HepG2 (cell line): ENCODE measurements around the gene ZNF514. TPM values are rescaled to one million over a fixed set of nuclear protein-coding genes. Genes with fewer than 3 reads are reported as not detected.

ENCODE experiments used
- BHLHE40 ChIP-seq: IDR thresholded peaks from 2 replicates; pipeline ENCODE4 v1.6.1; 2011; ENCODE audit warnings: low read length, improper control_type of control experiment
- BRD4 ChIP-seq: sonication (generic); formaldehyde crosslinking; IDR thresholded peaks from 2 replicates; pipeline ENCODE4 v1.4.0; 2020; ENCODE audit warnings: missing genetic modification reagents
- CENPBD1 ChIP-seq: sonication (generic); formaldehyde crosslinking; IDR thresholded peaks from 2 replicates; pipeline ENCODE4 v1.8.0; 2022; ENCODE audit warnings: missing genetic modification reagents, low read depth, mild to moderate bottlenecking, borderline replicate concordance
- KDM5A ChIP-seq: fragments of 200-600 bp; sonication (generic); IDR thresholded peaks from 2 replicates; pipeline ENCODE4 v1.7.0; 2018; ENCODE audit warnings: antibody characterized with exemption, mild to moderate bottlenecking, low read length, borderline replicate concordance
- MAFF ChIP-seq: IDR thresholded peaks from 2 replicates; pipeline ENCODE4 v1.6.1; 2011; ENCODE audit warnings: low read depth, low read length, improper control_type of control experiment
- MTA3 ChIP-seq: sonication (generic); formaldehyde crosslinking; IDR thresholded peaks from 2 replicates; pipeline ENCODE4 v1.4.0; 2020; ENCODE audit warnings: missing genetic modification reagents
- NR1H2 ChIP-seq: sonication (generic); formaldehyde crosslinking; IDR thresholded peaks from 2 replicates; pipeline ENCODE4 v1.8.1; 2022; ENCODE audit warnings: low read depth, missing genetic modification reagents, borderline replicate concordance
- SIN3B ChIP-seq: fragments of 150-350 bp; IDR thresholded peaks from 2 replicates; pipeline ENCODE4 v1.6.1; 2014; ENCODE audit warnings: low read length
- SNAPC2 ChIP-seq: sonication (generic); formaldehyde crosslinking; IDR thresholded peaks from 2 replicates; pipeline ENCODE4 v1.8.1; 2022; ENCODE audit warnings: mild to moderate bottlenecking, missing genetic modification reagents
- TAF1 ChIP-seq: sonication (generic); formaldehyde crosslinking; IDR thresholded peaks from 2 replicates; pipeline ENCODE4 v1.4.0; 2020; ENCODE audit warnings: missing genetic modification reagents
- THRA ChIP-seq: sonication (generic); formaldehyde crosslinking; IDR thresholded peaks from 2 replicates; pipeline ENCODE4 v1.4.0; 2020; ENCODE audit warnings: missing genetic modification reagents, borderline replicate concordance
- YEATS2 ChIP-seq: sonication (generic); formaldehyde crosslinking; IDR thresholded peaks from 2 replicates; pipeline ENCODE4 v1.4.0; 2020; ENCODE audit warnings: missing genetic modification reagents, borderline replicate concordance
- ZBTB38 ChIP-seq: sonication (generic); formaldehyde crosslinking; IDR thresholded peaks from 2 replicates; pipeline ENCODE4 v1.5.1; 2020; ENCODE audit warnings: mild to moderate bottlenecking, missing genetic modification reagents
- ZBTB43 ChIP-seq: sonication (generic); formaldehyde crosslinking; conservative IDR thresholded peaks from 2 replicates; pipeline ENCODE4 v1.4.0; 2020; ENCODE audit warnings: missing genetic modification reagents
- ZFP82 ChIP-seq: sonication (generic); formaldehyde crosslinking; IDR thresholded peaks from 2 replicates; pipeline ENCODE4 v1.5.1; 2020; ENCODE audit warnings: mild to moderate bottlenecking, missing genetic modification reagents, borderline replicate concordance
- ZGPAT ChIP-seq: IDR thresholded peaks from 2 replicates; pipeline ENCODE4 v1.6.1; 2016; ENCODE audit warnings: mild to moderate bottlenecking
- ZMAT3 ChIP-seq: sonication (generic); formaldehyde crosslinking; conservative IDR thresholded peaks from 2 replicates; pipeline ENCODE4 v1.7.0; 2021; ENCODE audit warnings: missing genetic modification reagents
- ZNF382 ChIP-seq: sonication (generic); formaldehyde crosslinking; IDR thresholded peaks from 2 replicates; pipeline ENCODE4 v1.5.0; 2020; ENCODE audit warnings: missing genetic modification reagents, mild to moderate bottlenecking, borderline replicate concordance
- ZNF432 ChIP-seq: sonication (generic); formaldehyde crosslinking; IDR thresholded peaks from 2 replicates; pipeline ENCODE4 v1.5.0; 2020; ENCODE audit warnings: missing genetic modification reagents, mild to moderate bottlenecking, borderline replicate concordance
- ZNF570 ChIP-seq: sonication (generic); formaldehyde crosslinking; IDR thresholded peaks from 2 replicates; pipeline ENCODE4 v1.4.0; 2020; ENCODE audit warnings: mild to moderate bottlenecking, missing genetic modification reagents, borderline replicate concordance
- ZNF703 ChIP-seq: sonication (generic); formaldehyde crosslinking; IDR thresholded peaks from 2 replicates; pipeline ENCODE4 v1.5.1; 2020; ENCODE audit warnings: missing genetic modification reagents, mild to moderate bottlenecking, moderate library complexity, borderline replicate concordance
- ZNF773 ChIP-seq: sonication (generic); formaldehyde crosslinking; IDR thresholded peaks from 2 replicates; pipeline ENCODE4 v1.4.0; 2020; ENCODE audit warnings: missing genetic modification reagents, borderline replicate concordance
- ZSCAN5A ChIP-seq: sonication (generic); formaldehyde crosslinking; IDR thresholded peaks from 2 replicates; pipeline ENCODE4 v1.8.0; 2022; ENCODE audit warnings: mild to moderate bottlenecking, missing genetic modification reagents, borderline replicate concordance
- polyA plus RNA-seq, 8 experiments: library from polyadenylated mRNA; depleted of rRNA in 3 of 8; stranded (reverse) in 7 of 8; unstranded in 1 of 8; fragments of >200 nt; fragmentation: Illumina TruSeq in 4 of 8; extraction: Trizol in 4 of 8; gene quantifications; 2 replicates each; pipeline versions ENCODE4 v1.2.1 to v1.2.3, GENCODE V29; 2011 to 2016; ENCODE audit warnings: low read depth in 4 of 8, missing spikeins in 1 of 8, mixed read lengths in 1 of 8; ENCODE audit not compliant: insufficient read depth in 1 of 8
- total RNA-seq, 5 experiments: library from RNA; depleted of rRNA; stranded (reverse); fragments of >200 nt; fragmentation: Illumina TruSeq; extraction: Trizol; gene quantifications; 2 replicates each; pipeline ENCODE4 v1.2.3, GENCODE V29; 2016; ENCODE audit warnings: low read depth in 1 of 5

ZNF514 gene
- total and polyA plus RNA-seq, 2 of the 13 experiments (the other 11 are each of a cell fraction or from before 2014, with no cell fraction given): 15.2 to 18.7 TPM

GRCh38 chr2:95165371-95166064 is 5.9 kb upstream of the ZNF514 start, which contains the start of gene ZNF2 (continued):
- TF ChIP-seq ZSCAN5A (CRISPR knock-in tag) (peak; percentile 65; the same call in 1 of the 2 replicates), ZBTB38 (peak; percentile 76), ZFP82 (CRISPR knock-in tag) (0 out of 2 replicates have a peak, but pooled peaks have one; percentile 88), ZNF432 (no peak), ZNF382 (no peak), BRD4 (peak; percentile 89), MTA3 (CRISPR knock-in tag) (peak; percentile 79; the same call in 1 of the 2 replicates), ZNF703 (CRISPR knock-in tag) (peak; percentile 75; the same call in 1 of the 2 replicates), SIN3B (peak; percentile 90), TAF1 (CRISPR knock-in tag) (peak; percentile 99), MAFF (no peak), THRA (CRISPR knock-in tag) (peak; percentile 74), SNAPC2 (CRISPR knock-in tag) (peak; percentile 51; the same call in 1 of the 2 replicates), ZBTB43 (CRISPR knock-in tag) (no peak; the same call in 1 of the 2 replicates), ZMAT3 (no peak; the same call in 1 of the 2 replicates), ZGPAT (CRISPR knock-in tag) (peak; percentile 91; the same call in 1 of the 2 replicates), CENPBD1 (0 out of 2 replicates have a peak, but pooled peaks have one; percentile 78), YEATS2 (CRISPR knock-in tag) (peak; percentile 95), ZNF570 (no peak), BHLHE40 (no peak; the same call in none of the 2 replicates), KDM5A (peak; percentile 98), ZNF773 (CRISPR knock-in tag) (0 out of 2 replicates have a peak, but pooled peaks have one; percentile 50), NR1H2 (no peak)
